OCI-M2 (cell line): ENCODE data around the gene DKC1.
"Not testable (repeated sequence)": the region's sequence is repeated elsewhere in the genome, so short reads cannot be mapped to it uniquely, and the experiment has no call there.

ENCODE experiments used
- DNase-seq: peaks from one replicate; lab custom pipeline; 2025; ENCODE audit not compliant: unreplicated experiment; lab: John Stamatoyannopoulos, UW

Gene DKC1

GRCh38 chrX:154817048-154817618 is 54.5 kb downstream of the DKC1 start:
- DNase-seq, result not testable (repeated sequence)

- no peak for DNase-seq
Measured at GRCh38 chrX:154818916-154819770, 56.5 kb downstream of the DKC1 start.

GRCh38 chrX:154819771-154820341 is 57.2 kb downstream of the DKC1 start:
- DNase-seq, result no peak

- DNase-seq, result no peak
Measured at GRCh38 chrX:154821523-154821922, 58.9 kb downstream of the DKC1 start.

GRCh38 chrX:154822029-154822428 is 59.4 kb downstream of the DKC1 start:
- no peak for DNase-seq

GRCh38 chrX:154824638-154825037 is 62.0 kb downstream of the DKC1 start:
- DNase-seq, result no peak

- not testable (repeated sequence) for DNase-seq
Measured at GRCh38 chrX:154825586-154825985, 62.9 kb downstream of the DKC1 start.
